GM13977 (cell line): ENCODE results near the gene MYADML2.

Experiments used
- DNase-seq: peaks from one replicate; pipeline ENCODE4 v3.0.0; 2012; ENCODE audit warnings: low spot score
- CTCF ChIP-seq: IDR thresholded peaks from 2 replicates; pipeline ENCODE4 v1.5.1; 2012; ENCODE audit warnings: mild to moderate bottlenecking, control low read depth; ENCODE audit not compliant: insufficient read depth; ENCODE audit errors: extremely low read depth, missing control alignments
- in situ Hi-C: fragments of 300-500 bp; cut with MboI; formaldehyde crosslinking; loops from one replicate; pipeline ENCODE4 v1.12.0; 2022; ENCODE audit warnings: low sequenced_read_pairs, low pct_unique_long_range_greater_than_20kb, mixed read lengths, inconsistent platforms; ENCODE audit not compliant: unreplicated experiment

MYADML2 gene

GRCh38 chr17:81930142-81931125, 16.6 kb downstream of the MYADML2 start:
- no peak for TF ChIP-seq CTCF
- peak; percentile 73 for DNase-seq
- in situ Hi-C loops, result no loop called here

- no peak for DNase-seq
- TF ChIP-seq CTCF, result no peak
- in situ Hi-C loops, result no loop called here
Observed at GRCh38 chr17:81929253-81930141, 17.5 kb downstream of the MYADML2 start.

- DNase-seq, result no peak
- no peak for TF ChIP-seq CTCF
- in situ Hi-C loops, result no loop called here
Observed at GRCh38 chr17:81928544-81929252, 18.3 kb downstream of the MYADML2 start.

- DNase-seq, result peak; percentile 100
- peak; percentile 57 for TF ChIP-seq CTCF
- in situ Hi-C loops, result no loop called here
Observed at GRCh38 chr17:81927653-81928543, 19.1 kb downstream of the MYADML2 start, which contains the start of gene MAFG. TSS of gene MAFG (minus strand) at chr17:81927735. CDS start at chr17:81923185, 4,550 bp downstream.

GRCh38 chr17:81927152-81927652, 19.8 kb downstream of the MYADML2 start:
- in situ Hi-C loops, result no loop called here
- TF ChIP-seq CTCF, result peak; percentile 17
- DNase-seq, result no peak
